GM12878 (cell line): ENCODE measurements around the gene INPP4B. TPM values are rescaled to one million over a fixed set of nuclear protein-coding genes. Genes with fewer than 3 reads are reported as not detected.

Source experiments
- ATAC-seq: fragments of 200-7000 bp; cut with Tn5 transposase; 3 replicates; pipeline ENCODE4 v1.9.1; 2020; ENCODE audit warnings: mild to moderate bottlenecking, moderate library complexity
- BruUV-seq: library from RNA; stranded (reverse); fragments of 400-500 nt; replicated peaks from 2 replicates; lab custom pipeline; 2021; lab: Mats Ljungman, UMichigan
- CTCF ChIA-PET: fragments of 300-600 bp; sonication (Branson Sonifier 250); formaldehyde crosslinking; extraction: SDS; loops from one replicate; lab custom pipeline; 2021; ENCODE audit warnings: inconsistent platforms; lab: Yijun Ruan, JAX
- POLR2A ChIA-PET: fragments of 350-600 bp; formaldehyde crosslinking; extraction: SDS; loops from one replicate; lab custom pipeline; 2021; ENCODE audit warnings: inconsistent platforms; lab: Charles Lee
- RAD21 ChIA-PET: fragments of 300-600 bp; sonication (Branson Sonifier 250); formaldehyde crosslinking; loops from one replicate; lab custom pipeline; 2023; ENCODE audit warnings: antibody characterized with exemption; ENCODE audit not compliant: unreplicated experiment; lab: Charles Lee
- SMC1A ChIA-PET: fragments of 300-600 bp; sonication (Branson Sonifier 250); formaldehyde crosslinking; loops from one replicate; lab custom pipeline; 2023; ENCODE audit not compliant: unreplicated experiment, uncharacterized antibody; lab: Charles Lee
- DNase-seq: peaks from one replicate; pipeline ENCODE4 v3.0.0-alpha.2; 2011; ENCODE audit warnings: low read depth, low spot score
- FAIRE-seq: peaks from 3 replicates; lab custom pipeline; 2011; peaks lifted over from hg19 to GRCh38; lab: Jason Lieb, UNC
- H2AFZ ChIP-seq: 2 replicates; pipeline ENCODE4 v1.6.0; 2011; ENCODE audit warnings: low read depth, low read length, control low read depth; ENCODE audit not compliant: control insufficient read depth
- H3K27ac ChIP-seq: 2 replicates; pipeline ENCODE4 v1.5.1; 2011; ENCODE audit warnings: control low read depth; ENCODE audit not compliant: control insufficient read depth, insufficient read depth
- H3K27me3 ChIP-seq, 2 experiments: replicated peaks in 1 of 2; 2 replicates each; pipeline versions ENCODE4 v1.6.0 to v1.6.1; 2011; ENCODE audit warnings: low read length in 1 of 2; ENCODE audit not compliant: control insufficient read depth in 2 of 2, insufficient read depth in 2 of 2
- H3K36me3 ChIP-seq, 2 experiments: 2 replicates each; pipeline ENCODE4 v1.5.1; 2011; ENCODE audit warnings: low read length in 1 of 2; ENCODE audit not compliant: control insufficient read depth in 2 of 2, insufficient read depth in 2 of 2
- H3K4me1 ChIP-seq: 2 replicates; pipeline ENCODE4 v1.6.1; 2011; ENCODE audit warnings: mild to moderate bottlenecking, low read length, moderate library complexity, mixed read lengths; ENCODE audit not compliant: control insufficient read depth, insufficient read depth
- H3K4me2 ChIP-seq: 2 replicates; pipeline ENCODE4 v1.6.0; 2011; ENCODE audit warnings: control low read depth; ENCODE audit not compliant: control insufficient read depth, insufficient read depth
- H3K4me3 ChIP-seq: fragments of 200-600 bp; sonication (generic); 2 replicates; pipeline ENCODE4 v1.5.1; 2016
- H3K79me2 ChIP-seq: 2 replicates; pipeline ENCODE4 v1.6.0; 2011; ENCODE audit warnings: low read length; ENCODE audit not compliant: control insufficient read depth, insufficient read depth
- H3K9ac ChIP-seq: 2 replicates; pipeline ENCODE4 v1.8.0; 2011; ENCODE audit warnings: low read length, control low read depth, mixed read lengths; ENCODE audit not compliant: control insufficient read depth, insufficient read depth
- H3K9me3 ChIP-seq: replicated peaks from 3 replicates; pipeline ENCODE4 v1.5.1; 2011; ENCODE audit warnings: mild to moderate bottlenecking, low read length; ENCODE audit not compliant: control insufficient read depth, insufficient read depth
- H4K20me1 ChIP-seq: 2 replicates; pipeline ENCODE4 v1.6.0; 2011; ENCODE audit not compliant: control insufficient read depth, insufficient read depth
- ATF3 ChIP-seq: IDR thresholded peaks from 2 replicates; pipeline ENCODE4 v1.6.1; 2011; ENCODE audit warnings: low read depth, mild to moderate bottlenecking, low read length, moderate library complexity, borderline replicate concordance; ENCODE audit errors: extremely low read depth
- BHLHE40 ChIP-seq, 2 experiments: fragments of 450-650 bp in 1 of 2; IDR thresholded peaks; 2 replicates each; pipeline ENCODE4 v1.6.1; 2011 to 2017; ENCODE audit warnings: low read depth in 2 of 2, borderline replicate concordance in 1 of 2, improper control_type of control experiment in 1 of 2, low read length in 1 of 2, mild to moderate bottlenecking in 1 of 2
- BRCA1 ChIP-seq: IDR thresholded peaks from 2 replicates; pipeline ENCODE4 v1.6.1; 2011; ENCODE audit warnings: low read depth, low read length, improper control_type of control experiment
- CREB1 ChIP-seq: IDR thresholded peaks from 2 replicates; pipeline ENCODE4 v1.6.1; 2012; ENCODE audit warnings: low read depth, mild to moderate bottlenecking, inconsistent platforms
- E2F8 ChIP-seq: fragments of 450-650 bp; IDR thresholded peaks from 2 replicates; pipeline ENCODE4 v1.6.1; 2018; ENCODE audit warnings: mild to moderate bottlenecking, low read depth, moderate library complexity; ENCODE audit not compliant: partially characterized antibody
- FOXM1 ChIP-seq: IDR thresholded peaks from 2 replicates; pipeline ENCODE4 v1.6.1; 2012; ENCODE audit warnings: low read depth, mild to moderate bottlenecking, inconsistent platforms, low read length, moderate library complexity
- IRF3 ChIP-seq: fragments of 450-650 bp; IDR thresholded peaks from 2 replicates; pipeline ENCODE4 v1.6.1; 2014; ENCODE audit warnings: mild to moderate bottlenecking
- JUNB ChIP-seq: IDR thresholded peaks from 2 replicates; pipeline ENCODE4 v1.6.1; 2016; ENCODE audit warnings: antibody characterized with exemption, mild to moderate bottlenecking
- MEF2A ChIP-seq: IDR thresholded peaks from 2 replicates; pipeline ENCODE4 v1.6.1; 2011; ENCODE audit warnings: low read depth, mild to moderate bottlenecking, low read length, moderate library complexity; ENCODE audit not compliant: insufficient read depth
- MLLT1 ChIP-seq: fragments of 450-650 bp; IDR thresholded peaks from 2 replicates; pipeline ENCODE4 v1.6.1; 2016; ENCODE audit warnings: mild to moderate bottlenecking
- NBN ChIP-seq: fragments of 450-650 bp; IDR thresholded peaks from 2 replicates; pipeline ENCODE4 v1.6.1; 2016
- NKRF ChIP-seq: fragments of 450-650 bp; conservative IDR thresholded peaks from 2 replicates; pipeline ENCODE4 v1.6.1; 2017; ENCODE audit warnings: mild to moderate bottlenecking, moderate library complexity
- POLR2AphosphoS2 ChIP-seq: IDR thresholded peaks from 2 replicates; pipeline ENCODE4 v1.6.1; 2011; ENCODE audit warnings: low read depth, mild to moderate bottlenecking, low read length, improper control_type of control experiment, moderate library complexity
- RAD21 ChIP-seq: IDR thresholded peaks from 2 replicates; pipeline ENCODE4 v1.6.1; 2011; ENCODE audit warnings: mild to moderate bottlenecking, low read depth, low read length, moderate library complexity; ENCODE audit not compliant: insufficient read depth
- SMARCA5 ChIP-seq: fragments of 450-650 bp; IDR thresholded peaks from 2 replicates; pipeline ENCODE4 v1.6.1; 2017; ENCODE audit warnings: mild to moderate bottlenecking
- SPI1 ChIP-seq: IDR thresholded peaks from 2 replicates; pipeline ENCODE4 v1.6.1; 2011; ENCODE audit warnings: low read depth, mild to moderate bottlenecking, low read length, moderate library complexity, borderline replicate concordance; ENCODE audit not compliant: insufficient read depth
- ZNF384 ChIP-seq: IDR thresholded peaks from 2 replicates; pipeline ENCODE4 v1.6.1; 2012; ENCODE audit warnings: low read depth, mild to moderate bottlenecking, low read length, improper control_type of control experiment, borderline replicate concordance
- WGBS: methylation state at CpG from one replicate; pipeline ENCODE4 v1.1.6; 2016; ENCODE audit warnings: low lambda C conversion rate; ENCODE audit not compliant: insufficient replicate concordance, insufficient coverage; ENCODE audit errors: missing lambda C conversion rate; 5-methylcytosine and 5-hydroxymethylcytosine counted together
- in situ Hi-C: fragments of 300-500 bp; cut with MboI; formaldehyde crosslinking; loops from 9 replicates; pipeline ENCODE4 v1.14.3; 2018; ENCODE audit warnings: mixed read lengths
- intact Hi-C: fragments of 100-400 bp; cut with micrococcal nuclease; formaldehyde crosslinking; loops from one replicate; pipeline ENCODE4 v1.14.2; 2022; ENCODE audit not compliant: unreplicated experiment
- polyA plus RNA-seq, 11 experiments: library from polyadenylated mRNA; depleted of rRNA in 4 of 11; unstranded in 6 of 11; stranded (reverse) in 5 of 11; fragments of >200 nt; fragmentation: Nextera tagmentation in 4 of 11; fragmentation: Illumina TruSeq in 1 of 11; extraction: Ambion mirVana in 4 of 11; extraction: Trizol in 1 of 11; gene quantifications; 1 replicate in 1 of 11; 2 replicates in 10 of 11; pipeline versions ENCODE4 v1.2.1 to v1.2.3, GENCODE V29; 2011 to 2016; ENCODE audit warnings: inconsistent platforms in 2 of 11, missing spikeins in 2 of 11, low read depth in 1 of 11
- total RNA-seq, 4 experiments: library from RNA; depleted of rRNA in 3 of 4; stranded (reverse); fragments of >200 nt in 3 of 4; fragmentation: Illumina TruSeq in 1 of 4; extraction: Trizol in 1 of 4; gene quantifications; 2 replicates each; pipeline versions ENCODE4 v1.2.1 to v1.2.3, GENCODE V29; 2013 to 2021

INPP4B gene
- total and polyA plus RNA-seq, 10 of the 15 experiments (the other 5 are each of a cell fraction or from before 2014, with no cell fraction given), result 0.53 to 11.2 (median 0.95) TPM

GRCh38 chr4:142009751-142010150 is 836.4 kb downstream of the INPP4B start:
- Histone ChIP-seq H3K27me3 (no peaks in the 10 kb centered on the region), H3K4me2 (no peak overlapping the region), H3K9ac (no peak overlapping the region), H3K27ac (no peak overlapping the region), H4K20me1 (no peaks in the 10 kb centered on the region), H3K79me2 (no peaks in the 10 kb centered on the region), H2AFZ (no peak overlapping the region), H3K36me3 (no peaks in the 10 kb centered on the region), H3K9me3 (no peaks in the 10 kb centered on the region), H3K4me1 (no peaks in the 10 kb centered on the region), H3K4me3 (no peak overlapping the region)
- no TSS peak for BruUV-seq
- 5% methylated on average over 1 of the region's 2 CpGs for WGBS
- no peak for FAIRE-seq
- POLR2A ChIA-PET, result interaction anchor here (1.0 kb wide), 1 partner anchor 9 kb away, joined by 3 read pairs; no protein-coding TSS in a partner anchor
- no peak for DNase-seq
- in situ Hi-C loops, result no loop called here
- intact Hi-C loops, result no loop called here
- ATAC-seq, result no peak
- SMC1A ChIA-PET, result no interaction called here
- CTCF ChIA-PET, result interaction anchor here (0.7 kb wide), 1 partner anchor 797 kb away, joined by 3 read pairs; no protein-coding TSS in a partner anchor
- RAD21 ChIA-PET, result no interaction called here
- no peak for TF ChIP-seq ATF3
- TF ChIP-seq NBN, result no peak
- TF ChIP-seq IRF3, result no peak
- no peak for TF ChIP-seq ZNF384
- no peak for TF ChIP-seq BRCA1
- TF ChIP-seq BHLHE40 (IDR thresholded peaks at IDR 0.05; ENCODE audit: borderline replicate concordance in 1 of 2, low read depth in 2 of 2, low read length in 1 of 2), result no peak
- TF ChIP-seq FOXM1, result no peak
- TF ChIP-seq POLR2AphosphoS2, result no peak
- TF ChIP-seq NKRF, result no peak
- no peak for TF ChIP-seq CREB1
- no peak for TF ChIP-seq RAD21
- no peak for TF ChIP-seq JUNB
- no peak for TF ChIP-seq SPI1
- TF ChIP-seq E2F8, result no peak
- TF ChIP-seq SMARCA5, result no peak
- no peak for TF ChIP-seq MLLT1
- TF ChIP-seq MEF2A, result no peak
